GM18951 (cell line): ENCODE data around the gene XIST.
"Not testable (repeated sequence)": the region's sequence is repeated elsewhere in the genome, so short reads cannot be mapped to it uniquely, and the experiment has no call there.

Experiments
- POLR2A ChIP-seq: IDR thresholded peaks from 4 replicates; pipeline ENCODE4 v1.6.1; 2011; ENCODE audit warnings: mild to moderate bottlenecking; ENCODE audit not compliant: insufficient read length, insufficient read depth; ENCODE audit errors: extremely low read depth
- in situ Hi-C: fragments of 300-500 bp; cut with MboI; formaldehyde crosslinking; loops from one replicate; pipeline ENCODE4 v1.12.0; 2022; ENCODE audit warnings: low sequenced_read_pairs, mixed read lengths, inconsistent platforms; ENCODE audit not compliant: unreplicated experiment

The XIST gene

DNA sequence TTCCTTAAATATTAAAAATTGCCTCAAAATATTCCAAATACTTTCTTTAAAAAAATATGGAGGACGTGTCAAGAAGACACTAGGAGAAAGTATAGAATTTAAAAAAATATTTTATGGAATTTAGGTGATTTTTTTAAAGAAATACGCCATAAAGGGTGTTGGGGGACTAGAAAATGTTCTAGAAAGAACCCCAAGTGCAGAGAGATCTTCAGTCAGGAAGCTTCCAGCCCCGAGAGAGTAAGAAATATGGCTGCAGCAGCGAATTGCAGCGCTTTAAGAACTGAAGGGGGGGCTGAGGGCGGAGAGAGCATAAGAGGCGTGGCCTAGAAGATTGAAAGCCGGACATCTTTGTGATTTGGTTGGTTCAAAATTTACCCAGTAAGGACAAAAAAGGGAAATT is at the start of gene XIST:
XIST (minus strand) TSS at position 248 of the 400 bp plus-strand sequence.
- peak; percentile 81 for TF ChIP-seq POLR2A
- in situ Hi-C loops, result loop anchor here (10.0 kb wide), 2 partner anchors 162 to 282 kb away; no protein-coding TSS in a partner anchor

DNA sequence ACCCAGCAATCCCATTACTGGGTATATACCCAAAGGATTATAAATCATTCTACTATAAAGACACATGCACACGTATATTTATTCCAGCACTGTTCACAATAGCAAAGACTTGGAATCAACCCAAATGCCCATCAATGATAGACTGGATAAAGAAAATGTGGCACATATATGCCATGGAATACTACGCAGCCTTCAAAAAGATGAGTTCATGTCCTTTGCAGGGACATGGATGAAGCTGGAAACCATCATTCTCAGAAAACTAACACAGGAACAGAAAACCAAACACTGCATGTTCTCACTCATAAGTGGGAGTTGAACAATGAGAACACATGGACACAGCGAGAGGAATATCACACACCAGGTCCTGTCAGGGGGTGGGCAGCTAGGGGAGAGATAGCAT is 45.8 kb upstream of the XIST start:
- in situ Hi-C loops, result not testable (repeated sequence)

DNA sequence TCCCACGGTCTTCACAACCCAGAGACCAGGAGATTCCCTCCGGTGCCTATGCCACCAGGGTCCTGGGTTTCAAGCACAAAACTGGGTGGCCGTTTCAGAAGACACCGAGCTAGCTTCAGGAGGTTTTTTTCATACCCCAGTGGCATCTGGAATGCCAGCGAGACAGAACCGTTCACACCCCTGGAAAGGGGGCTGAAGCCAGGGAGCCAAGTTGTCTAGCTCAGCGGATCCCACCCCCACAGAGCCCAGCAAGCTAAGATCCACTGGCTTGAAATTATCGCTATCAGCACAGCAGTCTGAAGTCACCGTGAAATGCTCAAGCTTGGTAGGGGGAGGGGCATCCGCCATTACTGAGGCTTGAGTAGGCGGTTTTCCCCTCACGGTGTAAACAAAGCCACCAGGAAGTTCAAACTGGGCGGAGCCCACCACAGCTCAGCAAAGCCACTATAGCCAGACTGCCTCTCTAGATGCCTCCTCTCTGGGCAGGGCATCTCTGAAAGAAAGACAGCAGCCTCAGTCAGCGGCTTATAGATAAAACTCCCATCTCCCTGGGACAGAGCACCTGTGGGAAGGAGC is 40.1 kb upstream of the XIST start:
- in situ Hi-C loops, result not testable (repeated sequence)

DNA sequence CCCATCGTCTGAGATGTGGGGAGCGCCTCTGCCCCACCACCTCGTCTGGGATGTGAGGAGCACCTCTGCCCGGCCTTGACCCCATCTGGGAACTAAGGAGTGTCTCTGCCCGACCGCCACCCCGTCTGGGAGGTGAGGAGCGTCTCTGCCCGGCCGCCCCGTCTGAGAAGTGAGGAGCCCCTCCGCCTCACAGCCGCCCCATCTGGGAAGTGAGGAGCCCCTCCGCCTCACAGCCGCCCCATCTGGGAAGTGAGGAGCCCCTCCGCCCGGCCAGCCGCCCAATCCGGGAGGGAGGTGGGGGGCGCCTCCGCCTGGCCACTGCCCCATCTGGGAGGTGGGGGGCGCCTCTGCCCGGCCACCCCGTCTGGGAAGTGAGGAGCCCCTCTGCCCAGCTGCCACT is 29.7 kb upstream of the XIST start:
- in situ Hi-C loops, result not testable (repeated sequence)

DNA sequence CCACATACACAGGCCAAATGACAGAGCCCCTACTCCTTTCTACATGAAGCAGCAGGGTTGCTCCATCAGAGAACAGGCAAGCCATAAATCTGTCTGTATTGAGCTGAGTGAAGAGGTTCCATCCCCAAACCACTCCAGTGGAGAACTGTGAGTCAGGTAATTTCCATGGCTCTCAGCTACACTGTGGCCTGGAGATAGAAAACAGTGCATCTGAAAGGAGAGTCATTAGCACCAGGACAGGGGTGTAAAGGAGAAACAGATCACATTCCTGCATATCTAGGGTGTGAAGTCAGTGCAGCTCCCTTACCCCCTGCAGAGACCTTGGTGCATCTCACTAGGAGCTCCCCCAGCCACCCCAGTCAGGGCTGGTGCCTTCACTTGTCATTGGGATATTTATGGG is 25.2 kb upstream of the XIST start:
- TF ChIP-seq POLR2A, result no peak
- in situ Hi-C loops, result no loop called here

DNA sequence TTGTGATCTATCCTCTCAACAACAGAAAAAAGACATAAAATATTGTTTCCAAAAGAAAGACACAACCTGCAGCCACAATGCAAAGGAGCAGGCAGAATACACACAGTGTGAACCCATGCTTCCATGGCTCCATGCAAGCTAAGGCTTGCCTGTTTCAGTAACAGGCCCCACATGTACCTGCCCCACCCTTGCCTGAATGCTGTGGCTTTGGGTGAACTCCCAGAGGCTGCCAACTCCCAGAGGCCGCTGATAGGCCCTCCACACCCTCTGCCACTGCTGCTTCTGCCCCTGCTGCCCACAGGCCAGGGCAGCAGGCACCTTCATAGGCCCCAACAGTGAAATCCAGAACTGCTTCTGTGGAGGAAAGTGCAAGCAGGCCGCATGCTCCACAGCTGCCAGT is 24.4 kb upstream of the XIST start:
- in situ Hi-C loops, result no loop called here
- TF ChIP-seq POLR2A, result no peak

DNA sequence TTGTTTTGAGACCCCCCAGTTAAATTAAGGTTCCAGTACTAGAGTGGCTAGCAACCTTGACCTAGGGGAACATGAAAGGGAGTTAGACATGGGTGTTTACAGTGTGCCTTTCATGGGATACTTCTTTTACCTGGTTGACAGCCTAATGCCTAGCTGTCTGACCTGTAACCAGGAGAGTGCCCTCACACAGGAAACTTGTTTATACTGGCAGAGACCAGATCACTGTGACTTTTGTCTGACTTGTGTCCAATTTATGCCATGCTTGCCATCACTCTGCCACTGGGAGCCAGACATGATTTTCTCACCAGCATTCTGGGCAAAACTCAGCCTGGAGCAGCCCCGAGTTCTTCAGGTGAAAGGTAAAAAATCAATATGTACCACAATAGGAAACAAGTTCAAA is 16.4 kb upstream of the XIST start:
- in situ Hi-C loops, result no loop called here
- TF ChIP-seq POLR2A, result no peak

DNA sequence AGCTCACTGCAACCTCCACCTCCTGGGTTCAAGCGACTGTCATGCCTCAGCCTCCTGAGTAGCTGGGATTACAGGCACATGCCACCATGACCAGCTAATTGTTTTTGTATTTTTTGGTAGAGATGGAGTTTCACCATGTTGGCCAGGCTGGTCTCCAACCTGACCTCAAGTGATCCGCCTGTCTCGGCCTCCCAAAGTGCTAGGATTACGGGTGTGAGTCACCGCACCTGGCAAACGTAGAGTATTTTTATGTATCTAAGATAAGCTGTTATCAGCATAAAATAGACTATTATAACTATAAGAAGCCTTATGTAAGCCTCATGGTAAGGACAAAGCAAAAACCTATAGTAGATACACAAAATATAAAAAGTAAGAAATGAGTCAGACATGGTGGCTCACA is 14.6 kb upstream of the XIST start:
- in situ Hi-C loops, result no loop called here
- no peak for TF ChIP-seq POLR2A

DNA sequence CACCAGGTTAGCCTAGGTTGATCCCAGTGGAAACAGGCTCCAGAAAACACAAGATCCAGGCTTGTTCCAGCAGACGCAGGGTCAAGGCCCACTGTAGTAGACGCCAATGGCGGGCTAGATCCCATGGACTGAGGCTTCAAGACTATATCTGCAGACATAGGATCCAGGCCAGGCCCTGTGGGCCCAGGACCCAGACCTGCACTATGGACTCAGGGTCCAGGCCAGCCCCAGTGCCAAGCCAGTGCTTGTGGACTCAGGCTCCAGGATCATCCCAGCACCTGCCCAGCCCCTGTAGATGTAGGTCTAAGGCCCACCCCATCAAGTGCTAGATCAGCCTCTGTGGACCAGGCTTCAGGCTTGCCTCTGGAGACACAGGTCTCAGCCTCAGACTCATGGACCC is 11.3 kb upstream of the XIST start:
- no peak for TF ChIP-seq POLR2A

DNA sequence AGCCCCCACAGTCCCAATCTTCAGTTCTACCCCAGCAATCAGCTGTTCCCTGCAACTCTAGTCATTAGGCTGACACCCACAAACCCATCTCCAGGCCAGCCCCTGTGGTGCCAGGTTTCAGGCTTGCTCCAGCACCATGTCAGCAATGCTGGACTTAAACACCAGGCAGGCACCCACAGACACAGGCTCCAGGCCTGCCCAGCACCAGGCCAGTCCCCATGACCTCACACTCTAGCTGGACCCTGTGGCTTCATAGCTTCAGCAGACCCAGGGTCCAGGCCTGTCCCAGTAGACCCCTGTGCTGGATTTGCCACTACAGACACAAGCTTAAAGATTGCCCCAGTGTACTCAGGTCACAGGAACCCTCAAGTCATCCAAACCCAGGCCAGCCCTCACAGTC is 10.8 kb upstream of the XIST start:
- in situ Hi-C loops, result no loop called here
- TF ChIP-seq POLR2A, result no peak

More for the DNA sequence above, 11.3 kb upstream of the XIST start:
- in situ Hi-C loops, result no loop called here

DNA sequence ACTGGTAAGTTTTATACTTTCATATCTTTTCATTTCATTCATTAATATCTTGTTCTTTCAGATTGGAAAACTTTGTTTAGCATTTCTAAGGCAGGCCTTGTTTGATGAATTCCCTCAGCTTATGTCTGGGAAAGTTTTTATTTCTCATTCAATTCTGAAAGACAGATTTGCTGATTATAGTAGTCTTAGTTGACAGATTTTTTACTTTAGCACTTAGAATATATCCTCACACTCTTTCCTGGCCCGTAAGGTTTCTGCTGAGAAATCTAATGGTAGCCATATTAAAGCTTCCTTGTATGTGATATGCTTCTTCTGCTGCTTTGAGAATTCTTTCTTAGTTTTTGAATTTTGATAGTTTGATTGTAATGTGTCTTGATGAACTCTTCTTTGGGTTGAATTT is 7.1 kb upstream of the XIST start:
- TF ChIP-seq POLR2A, result no peak
- in situ Hi-C loops, result loop anchor here (10.0 kb wide), 2 partner anchors 155 to 275 kb away; no protein-coding TSS in a partner anchor

DNA sequence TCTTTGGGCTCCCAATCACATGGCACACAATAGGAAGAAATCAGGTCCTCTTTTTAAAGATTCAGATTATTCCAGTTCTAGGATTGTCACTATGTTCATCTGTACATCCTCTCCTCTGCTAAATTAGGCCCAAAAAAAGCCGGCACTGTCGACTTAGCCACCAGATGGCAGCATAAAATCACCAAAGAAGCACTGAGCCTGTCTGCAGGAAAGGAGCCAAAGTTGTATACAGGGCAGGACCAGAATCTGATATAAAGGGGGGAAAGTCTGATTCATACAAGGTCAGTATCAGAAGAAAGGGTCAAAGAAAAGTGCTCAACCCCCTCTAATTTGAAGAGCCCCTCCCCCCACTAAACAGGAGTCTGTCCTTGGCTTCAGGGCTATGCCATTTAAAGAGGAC is 3.0 kb upstream of the XIST start:
- in situ Hi-C loops, result loop anchor here (10.0 kb wide), 2 partner anchors 159 to 279 kb away; no protein-coding TSS in a partner anchor
- no peak for TF ChIP-seq POLR2A

DNA sequence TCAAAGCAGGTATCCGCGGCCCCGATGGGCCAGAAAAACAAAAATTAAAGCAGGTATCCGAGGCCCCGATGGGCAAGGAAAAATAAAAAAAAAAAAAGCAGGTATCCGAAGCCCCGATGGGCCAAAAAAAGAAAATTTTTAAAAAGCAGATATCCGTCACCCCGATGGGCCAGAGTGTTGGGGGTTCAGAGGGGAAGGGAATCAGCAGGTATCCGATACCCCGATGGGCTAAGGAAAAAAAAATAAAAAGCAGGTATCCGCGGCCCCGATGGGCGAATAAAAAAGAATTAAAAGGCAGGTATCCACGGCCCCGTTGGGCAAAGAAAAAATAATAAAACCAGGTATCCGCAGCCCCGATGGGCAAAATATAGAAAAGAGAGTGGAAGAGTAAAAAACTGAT is 492 bp downstream of the XIST start:
- no peak for TF ChIP-seq POLR2A
- in situ Hi-C loops, result loop anchor here (10.0 kb wide), 2 partner anchors 163 to 283 kb away; no protein-coding TSS in a partner anchor

DNA sequence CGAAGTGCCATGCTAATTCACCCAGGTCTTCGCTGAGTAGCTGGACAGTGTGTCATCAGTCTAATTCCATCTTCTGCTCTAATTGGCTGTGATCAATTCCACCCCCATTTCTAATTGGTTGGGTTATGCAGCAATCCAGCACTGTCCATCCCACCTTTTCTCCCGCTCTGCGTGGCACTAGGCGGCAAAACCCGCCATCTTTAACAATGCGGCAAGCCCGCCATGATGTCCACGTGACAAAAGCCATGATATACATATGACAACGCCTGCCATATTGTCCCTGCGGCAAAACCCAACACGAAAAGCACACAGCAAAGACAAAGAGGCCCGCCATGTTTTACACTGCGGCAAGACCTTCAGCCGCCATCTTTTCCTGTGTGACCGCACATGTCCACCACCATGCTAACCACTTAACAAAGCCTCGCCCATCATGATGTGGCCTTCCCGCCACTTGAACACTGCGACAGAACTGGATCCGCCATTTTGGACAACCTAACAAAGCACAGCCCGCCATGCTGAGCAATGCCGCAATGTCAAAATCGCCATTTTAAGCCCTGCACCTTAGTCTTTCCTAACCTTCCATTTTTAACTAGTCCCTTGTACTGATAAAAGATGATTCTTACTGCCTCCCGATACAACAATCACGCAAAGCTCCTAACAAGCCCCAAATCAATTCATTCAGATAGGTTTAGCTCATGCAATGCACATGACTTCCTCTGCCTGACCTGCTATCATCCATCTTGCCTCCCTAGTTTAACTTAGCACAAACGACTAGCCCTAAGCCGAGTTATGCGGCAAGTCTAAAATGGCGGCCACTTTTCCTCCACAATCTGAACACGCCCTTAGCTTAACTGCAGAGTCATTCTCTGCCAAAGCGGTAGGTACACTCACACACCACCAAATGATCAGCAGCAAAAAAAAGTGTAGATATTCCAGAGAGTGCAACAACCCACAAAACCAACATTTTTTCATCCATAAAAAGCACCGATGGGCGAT is 1.2 kb downstream of the XIST start:
- peak; percentile 11 for TF ChIP-seq POLR2A
- in situ Hi-C loops, result loop anchor here (10.0 kb wide), 2 partner anchors 163 to 283 kb away; no protein-coding TSS in a partner anchor
